Uterine smooth muscle cell (primary cell): ENCODE data around the gene GSTO2. TPM values are rescaled to one million over a fixed set of nuclear protein-coding genes. Genes with fewer than 3 reads are reported as not detected.

Experiments used
- total RNA-seq: library from RNA; depleted of rRNA; stranded (reverse); fragments of >200 nt; gene quantifications from 2 replicates; pipeline ENCODE4 v1.2.3, GENCODE V29; 2014

GSTO2 gene
- total RNA-seq = 1.7 and 5.1 TPM in 2 replicates

DNA sequence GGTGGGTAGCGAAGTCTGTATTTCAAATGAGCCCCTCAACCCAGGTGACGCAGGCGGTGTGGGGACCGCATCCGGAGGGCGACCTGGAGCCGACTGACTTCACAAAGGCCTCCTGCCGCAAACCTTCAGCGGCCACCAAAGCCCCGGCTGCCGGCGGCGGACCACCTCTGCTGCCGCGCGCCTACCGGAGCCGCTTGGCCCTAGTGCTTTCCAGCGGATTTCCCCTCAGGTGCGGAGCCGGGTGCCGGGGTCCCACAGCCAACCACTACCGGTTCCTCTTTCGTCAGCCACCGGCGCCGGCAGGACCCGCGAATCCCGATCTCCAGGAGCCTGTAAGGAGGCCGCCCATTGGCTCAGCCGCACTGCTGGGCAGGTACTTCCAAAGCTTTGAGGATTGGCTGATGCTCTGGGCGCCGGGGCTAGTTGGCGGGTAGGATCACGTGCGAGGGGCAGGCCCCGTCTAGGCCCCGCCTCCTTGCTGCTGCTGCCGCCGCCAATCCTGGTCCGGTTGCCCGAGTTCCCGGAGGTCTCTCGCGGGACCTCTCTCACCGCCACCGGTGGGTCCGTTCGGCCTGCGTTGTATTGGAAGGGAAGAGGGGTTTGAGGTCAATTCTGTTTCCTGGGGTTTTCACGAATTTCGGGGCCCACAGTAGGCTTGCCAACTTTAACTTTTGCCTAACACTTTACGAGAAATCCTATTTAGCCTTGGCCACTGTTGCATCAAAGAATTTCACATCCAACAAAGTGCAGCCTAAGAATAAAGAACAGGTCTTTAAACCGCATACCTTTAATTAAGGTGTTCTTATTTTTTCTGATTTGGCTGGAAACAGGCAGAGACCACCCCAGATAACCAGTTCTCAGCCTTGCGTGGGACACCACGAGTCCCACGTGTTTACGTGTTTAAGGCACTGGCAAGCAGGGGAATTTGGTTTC lies at the start of gene GSTO2:
TSS of gene GSTO2 (plus strand) at position 472 of the 933 bp plus-strand sequence. CDS start 5,732 bp downstream, outside the sequence.

DNA sequence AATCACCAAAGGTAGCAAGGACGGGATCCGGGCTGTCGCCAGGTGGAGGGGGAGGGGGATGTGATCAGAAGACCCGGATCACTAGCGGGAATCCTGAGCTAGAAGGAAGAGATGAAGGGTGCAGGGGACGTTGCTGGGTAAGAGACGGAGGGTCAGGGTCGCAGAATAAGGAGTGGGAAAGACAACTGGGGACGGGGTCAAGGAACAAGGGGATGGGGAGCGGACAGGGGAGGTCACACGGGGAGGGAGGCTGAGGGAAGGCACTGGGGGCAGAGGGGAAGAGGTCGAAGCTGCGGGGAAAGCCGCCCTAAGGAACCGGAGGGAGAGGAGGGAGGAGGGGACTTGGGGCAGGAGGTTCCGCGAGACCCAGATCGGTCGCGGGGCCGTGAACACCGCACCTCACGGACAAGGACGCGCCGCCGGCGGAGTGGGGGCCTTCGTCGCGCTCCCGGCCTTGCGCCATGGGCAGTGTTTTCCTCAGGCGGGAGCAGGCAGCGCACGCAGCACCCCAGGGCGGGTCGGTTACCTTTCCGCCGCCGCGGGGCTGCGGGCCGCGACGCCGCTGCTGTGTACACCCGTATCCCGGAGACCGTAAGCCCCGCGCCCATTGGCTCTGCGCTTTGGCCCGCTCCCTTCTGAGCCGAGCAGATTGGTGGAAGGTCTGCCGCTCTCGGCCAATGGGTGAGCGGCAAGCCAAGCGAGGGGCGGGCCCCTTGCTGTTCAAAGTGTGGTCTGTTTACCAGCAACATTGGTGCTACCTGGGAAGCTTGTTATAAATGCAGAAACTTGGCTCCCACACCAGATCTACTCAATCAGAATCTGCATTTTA lies 37.0 kb upstream of the GSTO2 start, which contains the start of gene CFAP43:
TSS of gene CFAP43 (minus strand) at position 581 of the 829 bp plus-strand sequence. CDS start at position 463, 118 bp downstream.

DNA sequence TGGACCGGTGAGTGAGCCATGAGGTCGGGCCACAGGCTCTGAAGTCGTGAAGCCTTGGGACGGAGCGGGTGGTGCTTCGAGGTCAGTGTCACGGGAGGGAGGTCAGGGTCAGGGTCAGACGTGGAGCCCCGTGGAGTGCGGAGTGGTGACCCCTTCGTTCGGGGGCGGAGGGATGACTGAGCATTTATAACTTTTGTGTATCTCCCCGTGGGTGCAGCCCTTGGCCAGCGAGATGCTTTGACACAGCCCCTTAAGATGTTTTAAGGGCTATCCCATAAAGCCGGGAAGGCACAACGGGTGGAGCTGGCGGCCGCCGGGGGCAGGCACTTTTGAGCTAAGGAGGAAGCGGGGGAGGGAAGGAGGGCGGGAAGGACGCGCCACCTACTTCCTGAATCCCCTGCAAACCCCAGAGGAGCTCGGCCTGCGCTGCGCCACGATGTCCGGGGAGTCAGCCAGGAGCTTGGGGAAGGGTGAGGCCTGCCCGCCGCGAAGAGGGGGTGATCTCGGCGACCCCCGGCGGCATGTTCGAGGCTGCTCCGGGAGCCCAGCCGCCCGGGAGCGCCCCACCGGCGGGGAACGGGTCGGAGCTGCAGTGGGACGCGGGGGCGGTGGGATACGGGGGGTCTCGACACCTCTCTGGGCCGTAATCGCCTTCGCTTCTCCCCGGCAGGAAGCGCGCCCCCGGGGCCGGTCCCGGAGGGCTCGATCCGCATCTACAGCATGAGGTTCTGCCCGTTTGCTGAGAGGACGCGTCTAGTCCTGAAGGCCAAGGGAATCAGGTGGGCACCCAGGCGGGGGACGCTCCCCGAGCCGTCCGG lies 14.3 kb upstream of the GSTO2 start, which contains the start of gene GSTO1:
TSS of gene GSTO1 (plus strand) at position 400 of the 818 bp plus-strand sequence. CDS start at position 437, 37 bp downstream.

DNA sequence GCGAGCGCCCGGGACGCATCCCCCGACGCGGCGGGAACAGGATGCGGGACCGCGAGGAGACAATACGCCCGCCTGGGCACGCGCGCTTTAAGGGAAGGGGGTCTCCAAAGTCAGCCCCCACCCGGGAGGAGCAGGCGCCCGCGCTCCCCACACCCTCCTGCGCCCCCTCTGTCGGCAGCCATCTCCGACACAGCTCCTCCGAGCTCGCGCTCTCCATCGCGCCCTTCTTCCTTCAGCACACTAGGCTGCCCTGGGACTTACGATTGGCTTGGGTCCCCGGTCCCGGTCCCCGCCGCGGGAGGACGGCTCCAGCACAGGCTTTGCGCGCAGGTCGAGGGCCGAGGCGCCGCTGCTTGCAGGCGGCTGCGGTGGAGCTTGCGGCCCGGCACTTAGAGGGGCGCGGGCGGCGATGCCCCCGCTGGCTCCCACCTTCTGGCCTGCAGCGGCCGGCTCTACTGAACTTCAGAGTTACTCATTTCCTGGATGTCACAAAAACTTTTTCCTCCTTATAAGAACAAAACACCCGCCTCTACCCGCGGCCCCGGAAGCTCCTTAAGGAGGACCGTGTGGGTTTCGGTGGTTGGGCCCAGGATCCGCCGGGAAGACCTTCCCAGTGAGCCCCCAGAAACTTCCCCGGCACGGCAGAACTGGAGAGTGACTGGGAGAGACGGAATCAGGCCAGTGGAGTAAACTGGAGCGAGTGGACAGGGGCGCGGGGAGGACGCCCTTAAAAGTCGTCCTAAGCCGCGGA lies 69.2 kb downstream of the GSTO2 start, which contains the start of gene ITPRIP:
TSS of gene ITPRIP (minus strand) at position 481 of the 751 bp plus-strand sequence. CDS start 22,414 bp downstream, outside the sequence.

DNA sequence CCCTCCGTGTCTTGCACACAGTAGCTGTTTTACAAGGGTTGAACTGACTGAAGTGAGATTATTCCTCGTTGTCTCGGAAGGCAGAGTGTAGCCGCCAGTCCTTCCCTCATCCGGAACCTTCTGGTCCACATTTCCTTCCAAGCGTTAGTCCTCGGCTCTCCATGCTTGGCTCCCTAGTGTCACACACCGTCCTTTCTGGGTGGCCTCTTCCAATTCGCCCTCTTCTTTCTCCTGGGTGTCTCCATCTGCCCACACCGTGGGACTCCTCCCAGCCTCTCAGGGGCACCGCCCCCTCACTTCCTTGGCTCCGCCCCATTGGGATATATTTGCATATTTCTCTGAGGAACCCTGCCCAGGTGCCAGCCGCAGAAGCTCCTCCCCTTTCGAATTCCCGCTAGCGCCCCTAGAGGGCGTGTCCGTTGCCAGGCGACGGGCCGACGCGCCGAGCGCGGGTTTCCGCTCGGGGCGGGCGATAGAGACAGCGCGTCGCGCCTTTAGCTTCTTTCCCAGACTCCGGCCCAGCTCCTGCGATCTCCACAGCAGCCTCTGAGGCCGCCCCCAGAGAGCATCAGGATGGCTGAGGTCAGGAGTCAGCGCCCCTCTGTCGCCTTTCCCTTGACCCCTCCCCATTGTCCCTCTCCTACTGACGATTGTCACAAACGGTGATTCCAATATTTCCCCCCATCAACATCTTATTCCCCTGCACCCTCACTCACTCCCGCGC lies 84.5 kb downstream of the GSTO2 start, which contains the start of gene CFAP58:
TSS of gene CFAP58 (plus strand) at position 509 of the 724 bp plus-strand sequence. CDS start at position 574, 65 bp downstream.

Other genes with a start within 250 kb of the GSTO2 start
- gene COL17A1, start 183.3 kb upstream of the GSTO2 start, total RNA-seq = under 0.01 and 0.33 TPM in 2 replicates
- gene SFR1, start 147.0 kb upstream of the GSTO2 start, total RNA-seq = 10.4 and 11.7 TPM in 2 replicates
- gene CFAP43, start 36.8 kb upstream of the GSTO2 start, total RNA-seq = 0.11 and 0.12 TPM in 2 replicates
- 293 and 461 TPM in 2 replicates for gene GSTO1, start 14.3 kb upstream of the GSTO2 start, total RNA-seq
- gene ITPRIP, start 69.3 kb downstream of the GSTO2 start, total RNA-seq = 18.6 and 19.1 TPM in 2 replicates
- 1.00 and 1.2 TPM in 2 replicates for gene CFAP58, start 84.6 kb downstream of the GSTO2 start, total RNA-seq